Osteoblast (primary cell): ENCODE measurements around the gene RASA4B. TPM values are rescaled to one million over a fixed set of nuclear protein-coding genes. Genes with fewer than 3 reads are reported as not detected.

Source experiments
- DNase-seq: peaks from one replicate; pipeline ENCODE4 v3.0.0; 2011; ENCODE audit warnings: low spot score, mixed read lengths; ENCODE audit not compliant: insufficient read length; ENCODE audit errors: missing footprints
- H2AFZ ChIP-seq: 2 replicates; pipeline ENCODE4 v1.6.0; 2011; ENCODE audit warnings: mild to moderate bottlenecking, low read length
- H3K27ac ChIP-seq: 2 replicates; pipeline ENCODE4 v1.5.1; 2011; ENCODE audit warnings: mild to moderate bottlenecking, low read depth, low read length, moderate library complexity
- H3K27me3 ChIP-seq: 2 replicates; pipeline ENCODE4 v1.6.0; 2012; ENCODE audit warnings: mild to moderate bottlenecking, control low read depth, inconsistent platforms, low read length, moderate library complexity; ENCODE audit not compliant: insufficient read depth
- H3K36me3 ChIP-seq: 2 replicates; pipeline ENCODE4 v1.5.1; 2011; ENCODE audit warnings: mild to moderate bottlenecking, low read length, control low read depth, moderate library complexity; ENCODE audit not compliant: insufficient read depth
- H3K4me1 ChIP-seq: 2 replicates; pipeline ENCODE4 v1.5.1; 2011; ENCODE audit warnings: mild to moderate bottlenecking, low read length, control low read depth, moderate library complexity; ENCODE audit not compliant: insufficient read depth
- H3K4me2 ChIP-seq: 2 replicates; pipeline ENCODE4 v1.6.0; 2011; ENCODE audit warnings: mild to moderate bottlenecking, low read length; ENCODE audit not compliant: insufficient read depth
- H3K4me3 ChIP-seq: fragments of 200-600 bp; sonication (generic); 3 replicates; pipeline ENCODE4 v1.5.1; 2012; ENCODE audit warnings: mild to moderate bottlenecking, low read length, inconsistent platforms; ENCODE audit not compliant: insufficient read depth
- H3K79me2 ChIP-seq: 2 replicates; pipeline ENCODE4 v1.6.0; 2012; ENCODE audit warnings: mild to moderate bottlenecking, low read length, control low read depth, inconsistent platforms; ENCODE audit not compliant: insufficient read depth
- H3K9me3 ChIP-seq: 2 replicates; pipeline ENCODE4 v1.5.1; 2011; ENCODE audit warnings: low read depth, low read length, control low read depth
- H4K20me1 ChIP-seq: 2 replicates; pipeline ENCODE4 v1.6.0; 2012; ENCODE audit warnings: mild to moderate bottlenecking, low read length, control low read depth; ENCODE audit not compliant: insufficient read depth
- CTCF ChIP-seq: IDR thresholded peaks from 2 replicates; pipeline ENCODE4 v1.5.1; 2011; ENCODE audit warnings: mild to moderate bottlenecking, low read depth, low read length, moderate library complexity; ENCODE audit errors: extremely low read depth
- total RNA-seq: library from RNA; depleted of rRNA; stranded (reverse); fragments of >200 nt; gene quantifications from 2 replicates; pipeline ENCODE4 v1.2.3, GENCODE V29; 2012

The RASA4B gene
- total RNA-seq, 1 donor, result 3.3 TPM

GRCh38 chr7:102463841-102464576 is 53.6 kb downstream of the RASA4B start:
- Histone ChIP-seq H3K27ac (peak overlapping the region; percentile 70), H3K4me1 (peaks cover 13% of the 10 kb centered on the region), H3K36me3 (peaks cover 4% of the 10 kb centered on the region), H4K20me1 (peaks cover 5% of the 10 kb centered on the region), H2AFZ (peak overlapping the region; percentile 94), H3K27me3 (no peaks in the 10 kb centered on the region), H3K4me3 (peak overlapping the region; percentile 91), H3K79me2 (peaks cover 40% of the 10 kb centered on the region), H3K9me3 (no peaks in the 10 kb centered on the region), H3K4me2 (peak overlapping the region; percentile 86)
- DNase-seq, result peak; percentile 92
- TF ChIP-seq CTCF, result no peak

- Histone ChIP-seq H3K4me2 (no peak overlapping the region), H3K4me3 (no peak overlapping the region), H4K20me1 (peaks cover 9% of the 10 kb centered on the region), H3K36me3 (peaks cover 14% of the 10 kb centered on the region), H3K27ac (no peak overlapping the region), H3K27me3 (no peaks in the 10 kb centered on the region), H3K79me2 (peaks cover 33% of the 10 kb centered on the region), H3K9me3 (no peaks in the 10 kb centered on the region), H3K4me1 (peaks cover 7% of the 10 kb centered on the region), H2AFZ (no peak overlapping the region)
- DNase-seq, result peak; percentile 61
- TF ChIP-seq CTCF, result no peak
Measured at GRCh38 chr7:102460467-102460866, 57.1 kb downstream of the RASA4B start.

- H2AFZ ChIP-seq, result no peak overlapping the region
- H3K4me1 ChIP-seq, result peaks cover 5% of the 10 kb centered on the region
- H3K4me2 ChIP-seq, result no peak overlapping the region
- peaks cover 28% of the 10 kb centered on the region for H3K79me2 ChIP-seq
- H3K36me3 ChIP-seq, result peaks cover 14% of the 10 kb centered on the region
- H3K27ac ChIP-seq, result no peak overlapping the region
- TF ChIP-seq CTCF, result no peak
- DNase-seq, result peak; percentile 47
- H4K20me1 ChIP-seq, result peaks cover 9% of the 10 kb centered on the region
- H3K9me3 ChIP-seq, result no peaks in the 10 kb centered on the region
- H3K4me3 ChIP-seq, result no peak overlapping the region
- H3K27me3 ChIP-seq, result no peaks in the 10 kb centered on the region
Measured at GRCh38 chr7:102459221-102459844, 58.2 kb downstream of the RASA4B start.

GRCh38 chr7:102457352-102457924 is 60.1 kb downstream of the RASA4B start:
- DNase-seq, result peak; percentile 56
- Histone ChIP-seq H3K27me3 (no peaks in the 10 kb centered on the region), H3K27ac (no peak overlapping the region), H2AFZ (no peak overlapping the region), H3K36me3 (peaks cover 14% of the 10 kb centered on the region), H3K9me3 (no peaks in the 10 kb centered on the region), H3K4me2 (no peak overlapping the region), H4K20me1 (peaks cover 9% of the 10 kb centered on the region), H3K79me2 (peaks cover 11% of the 10 kb centered on the region), H3K4me1 (no peaks in the 10 kb centered on the region), H3K4me3 (no peak overlapping the region)
- no peak for TF ChIP-seq CTCF
